CD4-positive, alpha-beta T cell (primary cell): ENCODE results near the gene MPZL2. TPM values are rescaled to one million over a fixed set of nuclear protein-coding genes. Genes with fewer than 3 reads are reported as not detected.

Experiments used
- ATAC-seq: fragments of 200-7000 bp; cut with Tn5 transposase; one replicate; pipeline ENCODE4 v1.10.0; 2022; ENCODE audit warnings: mild to moderate bottlenecking; ENCODE audit not compliant: poor library complexity
- CTCF ChIA-PET: fragments of 350-600 bp; sonication (Branson Sonifier 250); formaldehyde crosslinking; loops from one replicate; lab custom pipeline; 2021; ENCODE audit warnings: antibody characterized with exemption, inconsistent platforms; lab: Charles Lee
- POLR2A ChIA-PET: fragments of 350-600 bp; sonication (Branson Sonifier 250); formaldehyde crosslinking; loops from one replicate; lab custom pipeline; 2021; ENCODE audit warnings: antibody characterized with exemption, inconsistent platforms; lab: Charles Lee
- DNase-seq, 14 experiments: peaks; one replicate each; pipeline ENCODE4 v3.0.0-alpha.2; 2013 to 2020; ENCODE audit warnings: mixed read lengths in 2 of 14
- H3K27ac ChIP-seq, 2 donors: one replicate each; pipeline versions ENCODE4 v1.5.1 to v1.7.0; 2013; ENCODE audit warnings: low read length in 2 of 2, low read depth in 1 of 2, mild to moderate bottlenecking in 1 of 2
- H3K27me3 ChIP-seq, 2 experiments: 1 replicate in 1 of 2; 2 replicates in 1 of 2; pipeline versions ENCODE4 v1.6.1 to v1.7.0; 2013; ENCODE audit warnings: low read length in 2 of 2, control low read depth in 1 of 2, mild to moderate bottlenecking in 1 of 2, moderate library complexity in 1 of 2; ENCODE audit not compliant: insufficient read depth in 2 of 2, control insufficient read depth in 1 of 2
- H3K36me3 ChIP-seq: one replicate; pipeline ENCODE4 v1.6.1; 2013; ENCODE audit warnings: low read length, control low read depth; ENCODE audit not compliant: insufficient read depth
- H3K4me1 ChIP-seq: one replicate; pipeline ENCODE4 v1.6.1; 2013; ENCODE audit warnings: low read length, control low read depth; ENCODE audit not compliant: insufficient read depth
- H3K4me3 ChIP-seq: one replicate; pipeline ENCODE4 v1.5.1; 2013; ENCODE audit warnings: mild to moderate bottlenecking, low read length, moderate library complexity
- H3K9me3 ChIP-seq, 2 experiments: 1 replicate in 1 of 2; 2 replicates in 1 of 2; pipeline versions ENCODE4 v1.6.1 to v1.7.0; 2013; ENCODE audit warnings: low read length in 2 of 2, mild to moderate bottlenecking in 2 of 2, control low read depth in 1 of 2, moderate library complexity in 1 of 2; ENCODE audit not compliant: control insufficient read depth in 1 of 2, insufficient read depth in 1 of 2
- H3K27ac Mint-ChIP-seq: one replicate; pipeline ENCODE4 v1.8.0; 2020; ENCODE audit warnings: mixed read lengths
- H3K27me3 Mint-ChIP-seq: one replicate; pipeline ENCODE4 v1.8.0; 2021; ENCODE audit warnings: mixed read lengths
- H3K36me3 Mint-ChIP-seq: one replicate; pipeline ENCODE4 v1.8.0; 2021; ENCODE audit warnings: low read depth, mixed read lengths
- H3K4me1 Mint-ChIP-seq: one replicate; pipeline ENCODE4 v1.8.0; 2021; ENCODE audit warnings: low read depth, mixed read lengths
- H3K4me3 Mint-ChIP-seq: one replicate; pipeline ENCODE4 v1.8.0; 2020; ENCODE audit warnings: mild to moderate bottlenecking, mixed read lengths
- H3K9me3 Mint-ChIP-seq: one replicate; pipeline ENCODE4 v1.8.0; 2020; ENCODE audit warnings: mixed read lengths
- CTCF ChIP-seq: fragments of 200-600 bp; IDR thresholded peaks from one replicate; pipeline ENCODE4 v1.8.0; 2022; ENCODE audit warnings: antibody characterized with exemption, mild to moderate bottlenecking
- intact Hi-C, 2 experiments: fragments of 100-400 bp; cut with DNase I in 1 of 2; cut with micrococcal nuclease in 1 of 2; formaldehyde crosslinking; loops; one replicate each; pipeline versions ENCODE4 v1.15.1 to v1.9.0; 2023 to 2025; cut with DNase I, micrococcal nuclease
- total RNA-seq, 174 experiments: library from RNA in 2 of 174; stranded (reverse) in 2 of 174; gene quantifications; one replicate each; pipeline ENCODE4 v1.2.3 and lab custom pipeline; 2021 to 2026

MPZL2 gene
- total RNA-seq, 2 experiments from 2014 or later = 0.95 to 1.8 TPM

DNA sequence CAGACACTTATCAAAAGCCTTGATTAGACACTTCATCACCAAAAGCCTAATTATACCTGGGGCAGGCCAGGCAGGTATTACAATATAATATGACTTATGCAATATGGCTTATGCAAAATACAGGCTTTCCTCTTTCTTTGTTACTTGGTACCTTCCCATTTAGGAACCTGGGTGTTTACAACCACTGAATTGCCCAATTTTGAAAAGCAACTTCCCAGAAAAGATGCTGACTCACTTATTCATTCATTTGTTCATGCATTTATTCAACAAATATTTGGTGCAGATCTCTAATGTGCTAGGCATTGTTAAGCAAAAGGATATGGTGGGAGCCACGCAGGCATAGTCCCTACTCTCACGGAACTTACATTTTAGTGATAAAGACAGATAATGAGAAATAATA, 25.7 kb downstream of the MPZL2 start:
- Mint-ChIP-seq H3K4me3 (peak overlapping the region; percentile 35), H3K36me3 (peaks cover 32% of the 10 kb centered on the region), H3K27ac (peak overlapping the region; percentile 51), H3K4me1 (peaks cover 50% of the 10 kb centered on the region), H3K9me3 (no peaks in the 10 kb centered on the region), H3K27me3 (no peaks in the 10 kb centered on the region)
- ChIA-PET POLR2A (interaction anchor here (0.8 to 6.4 kb wide), 3 partner anchors 8 to 40 kb away, joined by 3 to 78 read pairs (median 15); partner anchors contain the start of gene JAML), CTCF (interaction anchor here (1.4 to 2.0 kb wide), 4 partner anchors 12 to 40 kb away, joined by 3 to 8 read pairs (median 5); partner anchors contain the start of gene JAML)
- Histone ChIP-seq H3K27me3 (no peaks in the 10 kb centered on the region), H3K27ac (no peak overlapping the region), H3K4me3 (no peak overlapping the region), H3K9me3 (no peaks in the 10 kb centered on the region), H3K4me1 (peaks cover 47% of the 10 kb centered on the region), H3K36me3 (peaks cover 46% of the 10 kb centered on the region)
- intact Hi-C loops = loop anchor here in 1 of 2 experiments (5.0 kb wide), 1 partner anchor 36 kb away; no protein-coding TSS in a partner anchor
- TF ChIP-seq CTCF = no peak
- no peak for DNase-seq
- ATAC-seq = no peak

- Mint-ChIP-seq H3K4me3 (no peak overlapping the region), H3K9me3 (no peaks in the 10 kb centered on the region), H3K4me1 (peaks cover 38% of the 10 kb centered on the region), H3K27me3 (no peaks in the 10 kb centered on the region), H3K27ac (peak overlapping the region; percentile 51), H3K36me3 (peaks cover 32% of the 10 kb centered on the region)
- ATAC-seq (no peak), DNase-seq (no peak)
- H3K36me3 ChIP-seq = peaks cover 68% of the 10 kb centered on the region
- no peak for TF ChIP-seq CTCF
- ChIA-PET POLR2A (no interaction called here), CTCF (no interaction called here)
- peaks cover 26% of the 10 kb centered on the region for H3K4me1 ChIP-seq
- no peak overlapping the region for H3K4me3 ChIP-seq
- no peaks in the 10 kb centered on the region for H3K9me3 ChIP-seq
- H3K27ac ChIP-seq = no peak overlapping the region
- intact Hi-C loops = loop anchor here in 1 of 2 experiments (5.0 kb wide), 1 partner anchor 34 kb away; no protein-coding TSS in a partner anchor
- no peaks in the 10 kb centered on the region for H3K27me3 ChIP-seq
Observed at GRCh38 chr11:118236170-118236569, 27.9 kb downstream of the MPZL2 start.

GRCh38 chr11:118234833-118235232, 29.3 kb downstream of the MPZL2 start:
- peaks cover 25% of the 10 kb centered on the region for H3K4me1 ChIP-seq
- peaks cover 24% of the 10 kb centered on the region for H3K4me1 Mint-ChIP-seq
- ATAC-seq (no peak), DNase-seq (no peak)
- peaks cover 32% of the 10 kb centered on the region for H3K36me3 Mint-ChIP-seq
- no peak overlapping the region for H3K27ac Mint-ChIP-seq
- ChIA-PET CTCF (no interaction called here), POLR2A (no interaction called here)
- no peaks in the 10 kb centered on the region for H3K9me3 Mint-ChIP-seq
- TF ChIP-seq CTCF = no peak
- no peaks in the 10 kb centered on the region for H3K27me3 Mint-ChIP-seq
- no peak overlapping the region for H3K4me3 Mint-ChIP-seq
- peaks cover 70% of the 10 kb centered on the region for H3K36me3 ChIP-seq
- H3K4me3 ChIP-seq = no peak overlapping the region
- no peak overlapping the region for H3K27ac ChIP-seq
- no peaks in the 10 kb centered on the region for H3K9me3 ChIP-seq
- no peaks in the 10 kb centered on the region for H3K27me3 ChIP-seq
- intact Hi-C loops = loop anchor here in 1 of 2 experiments (5.0 kb wide), 1 partner anchor 33 kb away; no protein-coding TSS in a partner anchor
